ENCODE measurements around the gene DHRS11.
A peak's percentile ranks its signal among the peaks of the same experiment; 100 is the strongest.

Gene DHRS11

DNA sequence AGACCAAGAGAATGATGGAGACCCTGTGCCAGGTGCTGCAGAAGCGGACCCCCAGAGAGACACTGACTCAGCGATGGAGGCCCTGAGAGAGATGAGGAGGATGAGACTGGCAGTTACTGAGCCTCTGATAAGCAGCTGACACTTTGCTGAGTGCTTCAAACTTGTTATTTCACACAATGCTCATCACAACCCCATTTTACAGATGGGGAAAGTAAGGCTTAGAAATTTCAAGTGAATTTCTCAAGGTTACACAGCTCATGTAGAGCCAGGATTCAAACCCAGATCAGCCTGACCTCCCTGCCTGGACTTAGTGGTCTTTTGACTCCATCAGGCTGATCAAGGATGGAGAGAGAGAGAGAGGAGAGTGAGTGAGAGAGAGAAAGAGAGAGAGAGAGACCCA, 36.9 kb downstream of the DHRS11 start:
- no peak for DNase-seq (ENCODE audit: low read depth)
- TF ChIP-seq, protein P1, sequence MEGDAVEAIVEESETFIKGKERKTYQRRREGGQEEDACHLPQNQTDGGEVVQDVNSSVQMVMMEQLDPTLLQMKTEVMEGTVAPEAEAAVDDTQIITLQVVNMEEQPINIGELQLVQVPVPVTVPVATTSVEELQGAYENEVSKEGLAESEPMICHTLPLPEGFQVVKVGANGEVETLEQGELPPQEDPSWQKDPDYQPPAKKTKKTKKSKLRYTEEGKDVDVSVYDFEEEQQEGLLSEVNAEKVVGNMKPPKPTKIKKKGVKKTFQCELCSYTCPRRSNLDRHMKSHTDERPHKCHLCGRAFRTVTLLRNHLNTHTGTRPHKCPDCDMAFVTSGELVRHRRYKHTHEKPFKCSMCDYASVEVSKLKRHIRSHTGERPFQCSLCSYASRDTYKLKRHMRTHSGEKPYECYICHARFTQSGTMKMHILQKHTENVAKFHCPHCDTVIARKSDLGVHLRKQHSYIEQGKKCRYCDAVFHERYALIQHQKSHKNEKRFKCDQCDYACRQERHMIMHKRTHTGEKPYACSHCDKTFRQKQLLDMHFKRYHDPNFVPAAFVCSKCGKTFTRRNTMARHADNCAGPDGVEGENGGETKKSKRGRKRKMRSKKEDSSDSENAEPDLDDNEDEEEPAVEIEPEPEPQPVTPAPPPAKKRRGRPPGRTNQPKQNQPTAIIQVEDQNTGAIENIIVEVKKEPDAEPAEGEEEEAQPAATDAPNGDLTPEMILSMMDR (IDR thresholded peaks at IDR 0.05; ENCODE audit: low read depth, low read length, missing control alignments): no peak
- no peak overlapping the region for H3K4me3 ChIP-seq (ENCODE audit: low read depth, low read length)

DNA sequence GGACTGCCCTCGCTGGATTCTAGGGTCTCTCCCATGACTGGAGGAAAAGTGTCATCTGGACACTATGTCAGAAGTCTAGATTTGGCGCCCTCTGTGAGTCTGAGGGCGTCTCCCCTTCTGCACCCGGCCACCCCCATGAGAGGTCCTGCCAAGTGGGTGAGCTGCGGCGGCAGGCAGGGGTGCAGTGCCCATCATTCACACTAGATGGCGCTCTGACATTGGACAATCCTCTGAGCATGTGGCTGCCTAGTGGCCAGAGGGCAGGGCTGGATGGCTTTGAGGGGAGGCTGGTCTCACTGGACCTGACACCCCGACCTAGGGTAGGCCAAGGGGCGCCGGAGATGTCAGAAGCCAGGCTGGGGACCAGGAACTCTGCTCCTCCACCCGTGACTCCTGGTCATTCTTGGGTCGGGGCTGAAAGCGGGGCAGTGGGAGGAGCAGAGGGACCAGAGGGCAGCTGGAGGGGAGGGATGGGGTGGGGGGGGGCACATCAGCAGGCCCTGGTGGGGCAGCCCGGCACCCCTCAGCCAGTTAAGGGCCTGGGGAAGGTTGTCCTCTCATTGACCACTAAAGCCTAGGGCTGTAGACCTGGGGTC, 37.7 kb downstream of the DHRS11 start:
- H3K4me3 ChIP-seq (ENCODE audit: low read depth, low read length): no peak overlapping the region
- no peak for DNase-seq (ENCODE audit: low read depth)
- TF ChIP-seq, protein P1 (IDR thresholded peaks at IDR 0.05; ENCODE audit: low read depth, low read length, missing control alignments): peak; percentile 98

DNA sequence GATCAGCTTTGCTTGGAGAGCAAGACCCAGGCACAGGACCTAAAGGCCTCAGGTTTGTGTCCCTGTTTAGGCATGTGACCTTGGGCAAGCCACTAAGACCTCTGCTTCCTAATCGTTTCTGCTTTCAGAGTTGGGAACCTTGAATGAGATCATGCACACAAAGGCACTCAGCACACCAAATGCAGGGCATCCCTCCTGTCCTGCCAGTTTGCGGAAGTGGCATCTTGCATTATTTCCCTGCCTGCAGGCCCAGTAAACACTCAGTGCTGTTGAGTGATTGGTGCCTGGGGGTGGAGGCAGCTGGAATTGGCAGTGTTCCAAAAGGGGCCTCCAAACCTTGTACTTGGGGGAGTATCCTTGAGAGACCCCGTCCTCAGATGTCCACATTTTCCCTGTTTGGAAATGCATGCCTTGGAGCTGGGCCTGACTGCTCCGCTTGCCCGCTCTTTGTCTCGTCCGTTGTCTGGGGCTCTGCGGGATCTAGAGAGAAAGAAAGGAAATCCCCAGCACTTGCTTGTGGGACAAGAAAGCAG, 38.4 kb downstream of the DHRS11 start:
- TF ChIP-seq, protein P1 (IDR thresholded peaks at IDR 0.05; ENCODE audit: low read depth, low read length, missing control alignments): no peak
- no peak for DNase-seq (ENCODE audit: low read depth)

DNA sequence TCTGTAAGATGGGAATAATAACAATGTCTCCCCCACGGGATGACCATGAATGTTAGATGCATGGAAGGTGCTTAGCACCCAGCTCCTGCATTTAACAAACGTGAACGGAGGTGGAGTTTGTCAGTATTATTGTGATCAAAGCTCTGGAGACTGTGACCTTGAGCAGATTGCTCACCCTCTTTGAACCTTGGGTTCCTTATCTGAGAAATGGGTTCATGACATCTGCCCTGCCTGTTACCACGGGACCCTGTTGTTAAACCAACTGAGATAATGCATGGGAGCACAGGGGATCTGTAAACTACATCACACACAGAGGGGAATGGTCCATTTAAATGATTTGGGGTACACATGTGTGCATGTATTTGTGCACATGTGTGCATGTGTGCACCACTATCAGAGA, 39.3 kb downstream of the DHRS11 start:
- H3K4me3 ChIP-seq (ENCODE audit: low read depth, low read length): no peak overlapping the region
- DNase-seq (ENCODE audit: low read depth): no peak
- TF ChIP-seq, protein P1 (IDR thresholded peaks at IDR 0.05; ENCODE audit: low read depth, low read length, missing control alignments): no peak

More for the DNA sequence above, 38.4 kb downstream of the DHRS11 start:
- no peak overlapping the region for H3K4me3 ChIP-seq (ENCODE audit: low read depth, low read length)

DNA sequence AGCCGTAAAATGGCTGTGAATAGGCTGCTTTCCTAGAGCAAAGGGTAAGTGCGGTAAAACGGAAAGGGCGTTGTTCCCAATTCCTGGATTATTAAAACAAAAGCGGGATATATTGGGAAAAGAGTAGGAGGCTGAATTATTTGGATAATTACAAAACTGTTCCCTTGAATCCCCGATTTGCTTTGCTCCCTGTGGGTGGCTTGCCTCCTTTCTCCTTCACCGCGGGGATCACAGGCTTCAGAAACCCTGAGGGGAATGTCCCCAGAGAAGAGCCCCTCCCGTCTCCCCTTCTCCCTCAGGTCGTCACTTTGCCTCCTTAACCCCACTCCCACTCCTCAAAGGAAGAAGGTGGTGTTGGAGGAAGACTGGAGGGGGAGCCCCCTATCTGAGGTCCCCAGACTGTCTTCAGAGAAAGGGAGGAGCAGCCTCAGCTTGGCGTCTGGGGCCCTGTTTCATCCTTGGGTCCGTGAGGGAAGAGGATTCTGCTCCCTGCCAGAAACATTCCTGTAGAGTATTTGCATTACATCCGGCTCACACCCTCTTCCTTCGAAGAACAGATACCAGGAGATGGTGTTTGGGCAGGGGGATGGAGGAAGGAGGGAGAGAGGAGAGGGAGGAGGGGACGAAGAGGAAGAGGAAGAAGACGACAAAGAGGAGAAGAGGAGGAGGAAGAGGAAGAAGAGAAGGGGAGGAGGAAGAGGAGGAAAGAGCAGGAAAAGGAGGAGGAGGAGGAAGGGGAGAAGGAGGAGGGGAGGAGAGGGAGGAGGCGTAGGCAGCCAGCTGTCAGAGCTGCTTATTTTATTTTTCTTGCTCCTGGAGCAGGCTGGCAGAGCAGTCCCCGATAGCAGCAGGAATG, 41.5 kb downstream of the DHRS11 start:
- no peak overlapping the region for H3K4me3 ChIP-seq (ENCODE audit: low read depth, low read length)
- no peak for DNase-seq (ENCODE audit: low read depth)
- TF ChIP-seq, protein P1 (IDR thresholded peaks at IDR 0.05; ENCODE audit: low read depth, low read length, missing control alignments): no peak

DNA sequence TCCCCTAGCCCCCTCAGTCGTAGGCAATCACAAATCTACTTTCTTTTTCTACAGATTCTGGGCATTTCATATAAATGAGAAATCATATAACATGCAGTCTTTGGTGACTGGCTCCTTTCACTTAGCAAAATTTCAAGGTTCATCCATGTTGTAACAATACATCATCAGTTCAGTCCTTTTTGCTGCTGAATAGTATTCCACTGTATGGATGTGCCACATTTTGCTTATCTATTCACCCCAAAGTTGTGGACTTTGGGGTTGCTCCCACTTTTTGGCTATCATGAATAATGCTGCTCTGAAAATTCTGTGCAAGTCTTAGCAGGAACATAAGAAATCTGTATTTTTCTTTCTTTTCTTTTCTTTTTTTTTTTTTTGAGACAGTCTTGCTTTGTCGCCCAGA, 48.7 kb downstream of the DHRS11 start:
- no peak for DNase-seq (ENCODE audit: low read depth)
- TF ChIP-seq, protein P1 (IDR thresholded peaks at IDR 0.05; ENCODE audit: low read depth, low read length, missing control alignments): no peak
- no peak overlapping the region for H3K4me3 ChIP-seq (ENCODE audit: low read depth, low read length)
